GM23338 (cell line): Measurements from ENCODE around the gene PGAM4. TPM values are rescaled to one million over a fixed set of nuclear protein-coding genes. Genes with fewer than 3 reads are reported as not detected.

Experiments used
- ATAC-seq: fragments of 200-7000 bp; cut with Tn5 transposase; 3 replicates; pipeline ENCODE4 v1.9.1; 2020
- DNase-seq: peaks from one replicate; pipeline ENCODE4 v3.0.0-alpha.2; 2015; ENCODE audit warnings: low spot score
- H2AFZ ChIP-seq: fragments of 200-600 bp; sonication (generic); 2 replicates; pipeline ENCODE4 v1.8.0; 2016; ENCODE audit warnings: antibody characterized with exemption, mild to moderate bottlenecking, moderate library complexity
- H3F3A ChIP-seq: fragments of 200-600 bp; sonication (generic); replicated peaks from 2 replicates; pipeline ENCODE4 v1.8.0; 2017; ENCODE audit warnings: antibody characterized with exemption, mixed run types, low read depth
- H3K27ac ChIP-seq: fragments of 200-600 bp; sonication (generic); 2 replicates; pipeline ENCODE4 v1.6.1; 2016; ENCODE audit warnings: low read depth
- H3K27me3 ChIP-seq: fragments of 200-600 bp; sonication (generic); 2 replicates; pipeline ENCODE4 v1.8.0; 2016; ENCODE audit warnings: mild to moderate bottlenecking, mixed run types, moderate library complexity; ENCODE audit not compliant: insufficient read depth
- H3K36me3 ChIP-seq: fragments of 200-600 bp; sonication (generic); 2 replicates; pipeline ENCODE4 v1.8.0; 2016; ENCODE audit warnings: mild to moderate bottlenecking; ENCODE audit not compliant: insufficient read depth
- H3K4me1 ChIP-seq: fragments of 200-600 bp; sonication (generic); 2 replicates; pipeline ENCODE4 v1.8.0; 2016; ENCODE audit warnings: mild to moderate bottlenecking, moderate library complexity; ENCODE audit not compliant: insufficient read depth
- H3K4me2 ChIP-seq: fragments of 200-600 bp; sonication (generic); 2 replicates; pipeline ENCODE4 v1.7.1; 2017; ENCODE audit warnings: mixed run types
- H3K4me3 ChIP-seq: fragments of 200-600 bp; sonication (generic); 2 replicates; pipeline ENCODE4 v1.6.1; 2016; ENCODE audit warnings: mixed run types
- H3K79me2 ChIP-seq: fragments of 200-600 bp; sonication (generic); replicated peaks from 2 replicates; pipeline ENCODE4 v1.8.0; 2017; ENCODE audit warnings: mild to moderate bottlenecking; ENCODE audit not compliant: insufficient read depth
- H3K9me2 ChIP-seq: fragments of 200-600 bp; sonication (generic); 2 replicates; pipeline ENCODE4 v1.8.0; 2017; ENCODE audit not compliant: insufficient read depth
- H4K20me1 ChIP-seq: fragments of 200-600 bp; sonication (generic); replicated peaks from 2 replicates; pipeline ENCODE4 v1.8.0; 2017; ENCODE audit warnings: mild to moderate bottlenecking; ENCODE audit not compliant: insufficient read depth
- H3K27ac Mint-ChIP-seq: 2 replicates; pipeline ENCODE4 v1.8.0; 2020; ENCODE audit warnings: inconsistent platforms, mild to moderate bottlenecking, moderate library complexity, mixed read lengths
- H3K27me3 Mint-ChIP-seq: 3 replicates; pipeline ENCODE4 v1.8.0; 2022; ENCODE audit warnings: low read depth, mild to moderate bottlenecking, moderate library complexity, mixed read lengths, inconsistent platforms; ENCODE audit not compliant: insufficient read depth, poor library complexity
- H3K36me3 Mint-ChIP-seq: 3 replicates; pipeline ENCODE4 v1.8.0; 2021; ENCODE audit warnings: low read depth, mild to moderate bottlenecking, inconsistent platforms, moderate library complexity, mixed read lengths
- H3K4me1 Mint-ChIP-seq: 3 replicates; pipeline ENCODE4 v1.8.0; 2020; ENCODE audit warnings: mild to moderate bottlenecking, inconsistent platforms, mixed read lengths
- H3K4me3 Mint-ChIP-seq: 3 replicates; pipeline ENCODE4 v1.8.0; 2021; ENCODE audit warnings: moderate library complexity, mild to moderate bottlenecking, inconsistent platforms, mixed read lengths
- H3K9me3 Mint-ChIP-seq: 3 replicates; pipeline ENCODE4 v1.8.0; 2020; ENCODE audit warnings: moderate library complexity, mild to moderate bottlenecking, inconsistent platforms, mixed read lengths
- CREB1 ChIP-seq: fragments of 250-450 bp; sonication (Bioruptor Pico); IDR thresholded peaks from 2 replicates; pipeline ENCODE4 v1.5.0; 2020; ENCODE audit warnings: low read depth, mild to moderate bottlenecking, moderate library complexity
- CTCF ChIP-seq, 2 experiments: fragments of 200-600 bp in 1 of 2; sonication (generic) in 1 of 2; conservative IDR thresholded peaks; 2 replicates each; pipeline versions ENCODE4 v1.5.1 to v1.6.1; 2016 to 2017; ENCODE audit warnings: antibody characterized with exemption in 2 of 2, low read depth in 2 of 2, mild to moderate bottlenecking in 2 of 2, moderate library complexity in 1 of 2
- ETS1 ChIP-seq: IDR thresholded peaks from 2 replicates; pipeline ENCODE4 v1.6.1; 2016; ENCODE audit warnings: antibody characterized with exemption
- EZH2 ChIP-seq: fragments of 200-600 bp; sonication (generic); IDR thresholded peaks from one replicate; pipeline ENCODE4 v1.8.0; 2017; ENCODE audit warnings: antibody characterized with exemption, mild to moderate bottlenecking, low read depth; ENCODE audit not compliant: unreplicated experiment
- EZH2phosphoT487 ChIP-seq: fragments of 200-600 bp; sonication (generic); IDR thresholded peaks from one replicate; pipeline ENCODE4 v1.8.1; 2018; ENCODE audit warnings: antibody characterized with exemption; ENCODE audit not compliant: unreplicated experiment
- JUNB ChIP-seq: IDR thresholded peaks from one replicate; pipeline ENCODE4 v1.6.1; 2016; ENCODE audit warnings: antibody characterized with exemption; ENCODE audit not compliant: unreplicated experiment
- NANOG ChIP-seq: IDR thresholded peaks from 2 replicates; pipeline ENCODE4 v1.6.1; 2016; ENCODE audit warnings: antibody characterized with exemption, borderline replicate concordance
- POLR2AphosphoS5 ChIP-seq: IDR thresholded peaks from 2 replicates; pipeline ENCODE4 v1.6.1; 2016; ENCODE audit warnings: antibody characterized with exemption, low read depth
- REST ChIP-seq: IDR thresholded peaks from one replicate; pipeline ENCODE4 v1.6.1; 2018; ENCODE audit warnings: antibody characterized with exemption; ENCODE audit not compliant: unreplicated experiment
- STAT1 ChIP-seq: IDR thresholded peaks from one replicate; pipeline ENCODE4 v1.6.1; 2016; ENCODE audit warnings: antibody characterized with exemption; ENCODE audit not compliant: unreplicated experiment
- ZNF114 ChIP-seq: fragments of 250-450 bp; sonication (Bioruptor Pico); IDR thresholded peaks from 2 replicates; pipeline ENCODE4 v1.5.0; 2020; ENCODE audit warnings: mild to moderate bottlenecking, moderate library complexity
- ZNF331 ChIP-seq: fragments of 250-450 bp; sonication (Bioruptor Pico); IDR thresholded peaks from 2 replicates; pipeline ENCODE4 v1.5.0; 2020; ENCODE audit warnings: low read depth, mild to moderate bottlenecking, moderate library complexity
- polyA plus RNA-seq: library from polyadenylated mRNA; unstranded; fragments of >200 nt; fragmentation: Nextera tagmentation; extraction: Ambion mirVana; gene quantifications from 2 replicates; pipeline ENCODE4 v1.2.1, GENCODE V29; 2016
- total RNA-seq: library from RNA; depleted of rRNA; stranded (reverse); fragments of >200 nt; shearing (Covaris generic); gene quantifications from 2 replicates; pipeline ENCODE4 v1.2.3, GENCODE V29; 2014

The PGAM4 gene
- total and polyA plus RNA-seq, 2 experiments from 2014 or later, result 0.52 TPM; not detected in 1

GRCh38 chrX:77960567-77960966 lies 8.9 kb downstream of the PGAM4 start:
- Histone ChIP-seq H3K79me2 (no peaks in the 10 kb centered on the region), H3K27me3 (no peaks in the 10 kb centered on the region), H3K4me2 (no peak overlapping the region), H3K4me1 (no peaks in the 10 kb centered on the region), H3F3A (no peaks in the 10 kb centered on the region), H4K20me1 (no peaks in the 10 kb centered on the region), H3K4me3 (no peak overlapping the region), H3K9me2 (no peaks in the 10 kb centered on the region), H3K36me3 (no peaks in the 10 kb centered on the region), H2AFZ (no peak overlapping the region), H3K27ac (no peak overlapping the region)
- H3K9me3 Mint-ChIP-seq, result no peaks in the 10 kb centered on the region
- H3K4me1 Mint-ChIP-seq, result no peaks in the 10 kb centered on the region
- H3K27me3 Mint-ChIP-seq, result peaks cover 2% of the 10 kb centered on the region
- H3K27ac Mint-ChIP-seq, result no peak overlapping the region
- no peak for TF ChIP-seq STAT1
- TF ChIP-seq ZNF114, result no peak
- TF ChIP-seq JUNB, result no peak
- no peak for TF ChIP-seq ZNF331 (CRISPR knock-in tag)
- TF ChIP-seq NANOG, result no peak
- TF ChIP-seq ETS1, result no peak
- no peak for TF ChIP-seq REST
- no peak for TF ChIP-seq CTCF (conservative IDR thresholded peaks at IDR 0.05; ENCODE audit: low read depth in 2 of 2)
- TF ChIP-seq POLR2AphosphoS5, result no peak
- no peak for TF ChIP-seq EZH2phosphoT487
- ATAC-seq (no peak), DNase-seq (no peak)
- no peaks in the 10 kb centered on the region for H3K36me3 Mint-ChIP-seq
- no peak overlapping the region for H3K4me3 Mint-ChIP-seq

- H4K20me1 ChIP-seq, result no peaks in the 10 kb centered on the region
- DNase-seq, result no peak
- H3K4me3 Mint-ChIP-seq, result no peak overlapping the region
- no peaks in the 10 kb centered on the region for H3K27me3 ChIP-seq
- no peaks in the 10 kb centered on the region for H3K9me2 ChIP-seq
- H3K4me1 ChIP-seq, result no peaks in the 10 kb centered on the region
- H3K36me3 ChIP-seq, result no peaks in the 10 kb centered on the region
- ATAC-seq, result no peak
- H3F3A ChIP-seq, result no peaks in the 10 kb centered on the region
- H3K27ac Mint-ChIP-seq, result no peak overlapping the region
- H3K27me3 Mint-ChIP-seq, result peaks cover 2% of the 10 kb centered on the region
- no peaks in the 10 kb centered on the region for H3K79me2 ChIP-seq
- no peaks in the 10 kb centered on the region for H3K4me1 Mint-ChIP-seq
- H3K27ac ChIP-seq, result no peak overlapping the region
- no peak overlapping the region for H2AFZ ChIP-seq
- no peak overlapping the region for H3K4me3 ChIP-seq
- no peaks in the 10 kb centered on the region for H3K9me3 Mint-ChIP-seq
- no peaks in the 10 kb centered on the region for H3K36me3 Mint-ChIP-seq
- no peak overlapping the region for H3K4me2 ChIP-seq
- TF ChIP-seq CREB1 (no peak), JUNB (no peak), EZH2 (no peak)
Observed at GRCh38 chrX:77953708-77954107, 15.7 kb downstream of the PGAM4 start.
